Lower leg skin (tissue), 4 donors: ENCODE measurements around the gene FGD1. TPM values are rescaled to one million over a fixed set of nuclear protein-coding genes. Genes with fewer than 3 reads are reported as not detected.
"Not testable (repeated sequence)": the region's sequence is repeated elsewhere in the genome, so short reads cannot be mapped to it uniquely, and the experiment has no call there.

Experiments
- DNase-seq, 2 donors: peaks; one replicate each; pipeline ENCODE4 v3.0.0-alpha.2; 2019; ENCODE audit warnings: low spot score in 2 of 2
- H3K4me3 ChIP-seq: fragments of 200-600 bp; sonication (generic); 2 replicates; pipeline ENCODE4 v1.5.1; 2017; ENCODE audit warnings: mild to moderate bottlenecking, low read depth; ENCODE audit not compliant: poor library complexity, severe bottlenecking
- POLR2A ChIP-seq, 2 donors: fragments of 450-650 bp; IDR thresholded peaks; one replicate each; pipeline ENCODE4 v1.6.1; 2016 to 2017; ENCODE audit warnings: antibody characterized with exemption in 2 of 2, mild to moderate bottlenecking in 1 of 2, moderate library complexity in 1 of 2
- WGBS, 2 donors: methylation state at CpG; one replicate each; pipeline ENCODE4 v1.1.5; 2018; 5-methylcytosine and 5-hydroxymethylcytosine counted together
- intact Hi-C: fragments of 100-400 bp; cut with DNase I; formaldehyde crosslinking; loops from one replicate; pipeline ENCODE4 v1.15.0; 2023; ENCODE audit warnings: low total_unique reads
- total RNA-seq, 4 donors: library from RNA; depleted of rRNA; stranded (reverse); fragments of >200 nt; gene quantifications; one replicate each; pipeline ENCODE4 v1.1.0, GENCODE V29; 2016
- TF ChIP-seq, protein P1 (sequence below), 3 donors: fragments of 450-650 bp; IDR thresholded peaks; one replicate each; pipeline ENCODE4 v1.5.1; 2016; ENCODE audit warnings: antibody characterized with exemption in 3 of 3, mild to moderate bottlenecking in 3 of 3, moderate library complexity in 2 of 3

FGD1 gene
- 1 to 10 TPM; 5.3 to 7.1 (median 6.7) TPM for total RNA-seq

DNA sequence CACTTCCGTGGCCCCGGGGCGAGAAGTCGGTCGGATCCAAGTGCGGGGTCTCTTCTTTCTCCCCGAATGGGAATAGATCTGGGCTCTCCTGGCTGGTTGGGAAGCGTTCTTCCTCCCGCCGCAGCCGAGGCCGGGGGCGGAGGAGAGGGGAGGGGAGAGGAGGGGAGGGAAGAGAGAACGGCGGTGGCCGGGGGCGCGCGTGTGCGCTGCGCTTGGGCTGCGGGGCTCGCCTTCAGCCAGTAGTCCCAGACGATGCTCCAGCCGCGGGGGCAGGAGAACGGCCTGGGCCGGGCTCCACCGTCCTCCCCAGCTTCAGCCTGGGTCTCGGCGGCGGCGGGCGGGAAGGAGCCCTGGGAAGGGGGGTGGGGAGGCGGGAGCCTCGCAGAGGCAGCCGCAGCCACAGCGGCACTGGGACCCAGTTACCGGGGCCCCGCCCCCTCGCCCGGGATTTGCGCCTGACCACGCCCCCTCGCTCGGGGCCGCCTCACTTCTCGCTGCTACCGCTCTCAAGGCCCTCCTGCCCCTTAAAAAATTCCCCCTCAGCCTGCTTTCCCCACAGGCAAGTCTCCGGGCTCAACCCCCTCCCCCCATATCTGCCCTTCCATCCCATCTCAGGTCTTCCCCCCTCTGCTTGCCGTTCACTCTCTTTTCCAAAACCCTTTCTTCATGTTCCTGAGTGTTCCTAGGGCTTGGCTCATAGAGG, at the start of gene FGD1:
FGD1 (minus strand) TSS at position 421 of the 703 bp plus-strand sequence. CDS start 802 bp downstream, outside the sequence.
- H3K4me3 ChIP-seq, result peak within 1 kb of the TSS; percentile 47
- intact Hi-C loops, result no loop called here
- TF ChIP-seq, protein P1, sequence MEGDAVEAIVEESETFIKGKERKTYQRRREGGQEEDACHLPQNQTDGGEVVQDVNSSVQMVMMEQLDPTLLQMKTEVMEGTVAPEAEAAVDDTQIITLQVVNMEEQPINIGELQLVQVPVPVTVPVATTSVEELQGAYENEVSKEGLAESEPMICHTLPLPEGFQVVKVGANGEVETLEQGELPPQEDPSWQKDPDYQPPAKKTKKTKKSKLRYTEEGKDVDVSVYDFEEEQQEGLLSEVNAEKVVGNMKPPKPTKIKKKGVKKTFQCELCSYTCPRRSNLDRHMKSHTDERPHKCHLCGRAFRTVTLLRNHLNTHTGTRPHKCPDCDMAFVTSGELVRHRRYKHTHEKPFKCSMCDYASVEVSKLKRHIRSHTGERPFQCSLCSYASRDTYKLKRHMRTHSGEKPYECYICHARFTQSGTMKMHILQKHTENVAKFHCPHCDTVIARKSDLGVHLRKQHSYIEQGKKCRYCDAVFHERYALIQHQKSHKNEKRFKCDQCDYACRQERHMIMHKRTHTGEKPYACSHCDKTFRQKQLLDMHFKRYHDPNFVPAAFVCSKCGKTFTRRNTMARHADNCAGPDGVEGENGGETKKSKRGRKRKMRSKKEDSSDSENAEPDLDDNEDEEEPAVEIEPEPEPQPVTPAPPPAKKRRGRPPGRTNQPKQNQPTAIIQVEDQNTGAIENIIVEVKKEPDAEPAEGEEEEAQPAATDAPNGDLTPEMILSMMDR (IDR thresholded peaks at IDR 0.05), result no peak
- no peak for TF ChIP-seq POLR2A (IDR thresholded peaks at IDR 0.05)
- 0 to 47% methylated on average over 7 to 40 of the region's 51 CpGs for WGBS, 2 donors
- DNase-seq, result peak; percentile 37 to 93

DNA sequence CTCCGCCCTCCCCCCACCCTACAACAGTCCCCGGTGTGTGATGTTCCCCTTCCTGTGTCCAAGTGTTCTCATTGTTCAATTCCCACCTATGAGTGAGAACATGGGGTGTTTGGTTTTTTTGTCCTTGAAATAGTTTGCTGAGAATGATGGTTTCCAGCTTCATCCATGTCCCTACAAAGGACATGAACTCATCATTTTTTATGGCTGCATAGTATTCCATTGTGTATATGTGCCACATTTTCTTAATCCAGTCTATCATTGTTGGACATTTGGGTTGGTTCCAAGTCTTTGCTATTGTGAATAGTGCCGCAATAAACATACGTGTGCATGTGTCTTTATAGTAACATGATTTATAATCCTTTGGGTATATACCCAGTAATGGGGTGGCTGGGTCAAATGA, 46.2 kb upstream of the FGD1 start:
- 92 to 100% methylated on average over 1 to 4 of the region's 4 CpGs for WGBS, 2 donors
- H3K4me3 ChIP-seq, DNase-seq, intact Hi-C loops: not testable (repeated sequence)

DNA sequence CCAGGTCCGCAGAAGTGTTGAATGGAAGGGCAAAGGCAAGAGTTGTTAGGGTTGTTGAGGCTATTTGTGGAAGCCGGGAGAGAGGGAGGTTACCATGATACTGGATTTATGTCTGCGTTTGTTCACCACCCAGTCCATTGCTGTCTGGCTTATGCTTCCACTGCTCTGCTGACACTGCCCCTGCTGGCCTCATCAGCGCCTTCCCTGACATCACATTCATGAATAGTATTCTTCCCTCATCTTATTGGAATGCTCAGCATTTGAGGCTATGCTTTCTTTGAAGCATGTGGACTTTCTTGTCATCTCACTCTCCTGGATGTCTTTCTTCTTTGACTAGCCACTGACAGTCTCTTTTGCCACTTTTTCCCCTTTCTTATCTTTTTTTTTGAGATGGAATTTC, 44.3 kb upstream of the FGD1 start:
- no peak for DNase-seq
- WGBS, 2 donors, result 85 to 91% methylated on average over 4 of the region's 4 CpGs
- intact Hi-C loops, result no loop called here
- TF ChIP-seq, protein P1 (IDR thresholded peaks at IDR 0.05), result no peak
- TF ChIP-seq POLR2A (IDR thresholded peaks at IDR 0.05), result no peak
- H3K4me3 ChIP-seq, result no peak overlapping the region

DNA sequence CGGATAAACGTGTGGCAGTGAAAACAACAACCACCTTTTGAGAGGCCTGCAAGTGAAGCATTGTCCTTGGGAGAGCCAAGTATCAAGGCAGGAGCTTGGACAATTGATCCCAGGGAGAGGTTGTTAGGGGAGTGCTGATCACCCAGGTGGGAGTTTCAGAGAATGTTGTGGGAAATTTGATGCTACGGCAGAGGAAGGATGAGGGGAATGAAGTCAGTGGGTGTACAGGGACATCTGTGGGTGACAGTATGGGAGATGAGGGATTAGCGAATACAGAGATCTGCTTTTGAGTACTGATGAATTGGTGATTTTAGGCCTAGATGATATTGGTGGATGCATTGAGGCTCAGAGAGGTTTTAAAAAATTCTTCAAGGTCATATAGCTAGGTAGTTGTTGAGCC, 38.2 kb upstream of the FGD1 start:
- DNase-seq, result no peak
- TF ChIP-seq POLR2A (IDR thresholded peaks at IDR 0.05), result no peak
- TF ChIP-seq, protein P1 (IDR thresholded peaks at IDR 0.05), result no peak
- intact Hi-C loops, result no loop called here
- WGBS, 2 donors, result 81 to 87% methylated on average over 4 of the region's 4 CpGs
- no peak overlapping the region for H3K4me3 ChIP-seq

DNA sequence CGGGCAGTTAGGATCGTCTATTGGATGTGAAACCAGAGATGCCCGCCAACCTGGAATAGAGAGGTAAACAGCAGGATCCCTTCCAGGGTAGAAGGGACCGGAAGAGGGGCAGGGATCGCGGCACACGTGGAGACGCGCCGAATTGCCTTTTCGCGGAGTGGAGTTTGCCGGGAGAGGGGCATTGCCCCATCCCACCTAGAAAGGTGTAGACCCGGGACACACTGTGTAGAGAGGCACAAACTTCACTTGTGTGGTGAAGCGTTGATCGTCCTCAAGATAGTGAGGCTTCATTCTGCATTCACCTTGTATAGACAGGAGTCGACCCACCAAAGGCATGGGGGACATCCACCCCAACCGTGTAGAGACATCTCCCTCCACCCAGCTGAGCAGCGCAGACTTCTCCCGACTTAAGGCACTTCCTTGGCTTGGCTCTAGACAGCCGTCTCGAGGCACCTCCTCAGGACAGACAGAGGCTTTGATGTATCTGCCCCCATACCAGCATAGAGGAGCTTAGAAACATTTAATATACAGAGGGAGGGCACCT, 34.4 kb upstream of the FGD1 start:
- peak in 1 of 2 donors; percentile 13 for DNase-seq
- 0 to 45% methylated on average over 18 to 22 of the region's 22 CpGs for WGBS, 2 donors
- intact Hi-C loops, result no loop called here
- H3K4me3 ChIP-seq, result peak overlapping the region; percentile 62
- TF ChIP-seq POLR2A (IDR thresholded peaks at IDR 0.05), result no peak
- TF ChIP-seq, protein P1 (IDR thresholded peaks at IDR 0.05), result no peak

DNA sequence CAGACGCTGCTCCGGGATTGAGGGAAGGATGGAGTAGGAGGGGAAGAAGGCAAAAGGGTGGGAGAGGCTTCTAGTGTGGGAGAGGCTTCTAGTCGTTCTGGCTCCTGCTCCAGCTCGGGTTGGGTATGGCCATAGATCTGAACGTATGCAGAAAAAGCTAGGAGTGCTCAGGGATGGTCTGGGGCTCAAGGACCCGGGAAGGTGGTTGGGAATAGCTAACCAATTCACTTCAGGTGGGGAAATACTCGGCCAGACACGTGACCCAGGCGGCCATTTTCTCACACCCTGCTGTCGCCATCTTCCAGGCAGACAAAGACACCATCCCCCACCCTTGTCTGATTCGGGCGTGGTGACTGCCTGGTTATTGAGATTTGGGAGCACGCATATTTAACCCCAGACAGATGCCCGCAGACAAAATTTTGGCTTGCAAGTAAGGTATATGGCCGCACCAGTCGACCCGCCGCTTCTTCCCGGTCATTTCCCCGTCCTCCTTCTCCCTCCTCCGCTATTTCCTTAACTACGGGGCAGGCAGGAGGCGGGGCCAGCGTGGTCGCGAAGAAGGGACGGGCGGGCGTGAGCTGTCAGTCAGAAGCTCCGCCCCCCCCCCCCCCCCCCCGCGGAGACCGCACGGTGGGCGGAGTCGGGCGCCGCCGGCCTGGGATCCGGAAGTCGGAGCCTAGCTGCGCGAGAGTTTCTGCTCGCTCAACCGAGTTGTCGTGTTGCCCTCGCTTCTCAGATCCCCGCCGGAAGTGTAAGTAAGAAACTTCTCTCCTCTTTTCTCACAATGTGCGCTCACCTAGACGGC, 33.7 kb upstream of the FGD1 start, which contains the start of gene GNL3L:
GNL3L (plus strand) TSS at position 668 of the 805 bp plus-strand sequence. CDS start 2,348 bp downstream, outside the sequence.
- WGBS, 2 donors, result 8 to 36% methylated on average over 8 to 28 of the region's 51 CpGs
- H3K4me3 ChIP-seq, result peak within 1 kb of the TSS; percentile 62
- peak; percentile 83 to 95 for DNase-seq
- intact Hi-C loops, result loop anchor here (10.0 kb wide), 1 partner anchor 65 kb away; no protein-coding TSS in a partner anchor
- TF ChIP-seq, protein P1 (IDR thresholded peaks at IDR 0.05), result no peak
- no peak for TF ChIP-seq POLR2A (IDR thresholded peaks at IDR 0.05)
